Activated CD8-positive, alpha-beta memory T cell treated with anti-CD3 and anti-CD28 coated beads for 24 hours (primary cell): Measurements from ENCODE around the gene TRPM2.

Source experiments
- DNase-seq: peaks from one replicate; pipeline ENCODE4 v3.0.0-alpha.2; 2020

Gene TRPM2

GRCh38 chr21:44322621-44323325 lies 30.6 kb upstream of the TRPM2 start:
- no peak for DNase-seq

GRCh38 chr21:44323591-44323990 lies 29.8 kb upstream of the TRPM2 start:
- no peak for DNase-seq

GRCh38 chr21:44324106-44324853 lies 29.1 kb upstream of the TRPM2 start:
- no peak for DNase-seq

- no peak for DNase-seq
These were observed 28.6 kb upstream of the TRPM2 start for GRCh38 chr21:44324854-44325107.

- no peak for DNase-seq
These were observed 27.8 kb upstream of the TRPM2 start for GRCh38 chr21:44325386-44326271.

- DNase-seq: no peak
These were observed 27.2 kb upstream of the TRPM2 start for GRCh38 chr21:44326272-44326647.

- DNase-seq: no peak
These were observed 26.5 kb upstream of the TRPM2 start for GRCh38 chr21:44326716-44327602.

GRCh38 chr21:44327603-44327974 lies 25.8 kb upstream of the TRPM2 start:
- no peak for DNase-seq

GRCh38 chr21:44328242-44328895 lies 25.1 kb upstream of the TRPM2 start:
- DNase-seq: no peak

GRCh38 chr21:44329086-44329889 lies 24.1 kb upstream of the TRPM2 start:
- DNase-seq: no peak

DNA sequence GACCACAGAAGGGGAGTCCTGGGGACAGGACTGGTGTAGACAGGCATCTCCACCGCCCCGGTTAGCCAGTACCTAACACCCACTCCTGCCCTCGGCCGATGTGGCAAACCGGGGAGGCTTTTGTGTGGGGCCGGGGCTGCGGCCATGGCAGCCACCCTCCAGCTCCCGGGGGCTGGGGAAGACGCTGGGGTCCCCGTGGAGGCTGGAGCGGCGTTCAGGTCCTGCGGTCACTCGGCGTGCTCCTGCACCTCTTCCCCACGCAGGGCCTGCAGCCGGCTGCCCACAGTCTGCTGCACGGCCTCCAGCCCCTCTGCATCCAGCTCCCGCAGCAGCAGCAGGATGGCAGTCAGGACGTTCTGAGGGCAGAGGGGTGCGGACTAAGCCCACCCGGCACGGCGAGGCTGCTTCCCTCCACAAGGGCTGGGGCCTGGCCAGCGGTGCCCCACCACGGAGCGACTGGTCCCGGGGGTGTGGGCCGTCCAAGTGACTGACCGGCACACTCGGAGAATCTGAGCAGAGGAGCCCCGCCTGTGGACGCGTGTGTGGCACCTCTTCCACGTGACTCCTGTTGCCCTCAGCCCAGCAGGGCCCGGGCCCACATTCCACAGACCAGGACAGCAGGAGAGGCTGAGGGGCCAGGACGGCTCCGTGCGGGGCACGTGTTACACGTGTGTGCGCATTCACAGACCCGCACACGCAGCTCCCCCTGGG lies 23.3 kb upstream of the TRPM2 start:
- DNase-seq: no peak

DNA sequence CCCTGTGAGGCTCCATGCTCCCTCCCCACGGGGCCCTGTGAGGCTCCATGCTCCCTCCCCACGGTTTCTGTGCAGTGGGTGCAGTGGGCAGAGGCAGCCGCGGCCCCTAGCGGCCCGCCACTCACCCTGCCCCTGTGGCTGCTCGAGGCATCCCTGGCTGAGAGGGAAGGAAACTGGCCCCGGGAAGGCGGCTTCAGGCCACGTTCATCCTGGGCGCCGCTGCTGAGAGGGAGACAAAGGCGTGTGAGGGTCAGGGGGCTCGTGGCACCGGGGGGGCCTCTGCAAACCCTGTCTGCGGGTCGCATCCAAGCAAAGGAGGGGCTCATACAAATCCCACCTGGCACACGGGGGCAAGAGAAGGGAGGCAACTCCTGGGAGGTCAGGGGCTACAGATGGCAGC lies 22.7 kb upstream of the TRPM2 start:
- no peak for DNase-seq

DNA sequence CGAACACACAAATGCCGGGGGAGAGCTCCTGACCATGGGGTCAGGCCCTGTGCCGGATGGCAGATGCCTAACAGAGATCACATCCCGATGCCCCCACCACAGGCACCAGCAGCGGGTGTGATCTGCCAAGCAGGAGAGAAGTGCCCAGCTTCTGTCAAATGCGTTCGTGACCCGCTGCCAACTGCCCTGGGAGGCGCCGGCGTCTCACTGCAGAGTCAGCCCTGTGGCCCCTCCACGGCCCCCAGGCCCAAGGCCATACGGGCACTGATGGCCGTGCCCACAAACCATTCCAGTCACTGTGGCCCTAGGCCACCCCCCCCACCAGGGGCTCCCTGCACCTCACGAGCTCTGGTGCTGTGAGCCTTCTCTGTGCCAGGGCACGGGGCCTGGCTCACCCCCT lies 22.2 kb upstream of the TRPM2 start:
- no peak for DNase-seq

DNA sequence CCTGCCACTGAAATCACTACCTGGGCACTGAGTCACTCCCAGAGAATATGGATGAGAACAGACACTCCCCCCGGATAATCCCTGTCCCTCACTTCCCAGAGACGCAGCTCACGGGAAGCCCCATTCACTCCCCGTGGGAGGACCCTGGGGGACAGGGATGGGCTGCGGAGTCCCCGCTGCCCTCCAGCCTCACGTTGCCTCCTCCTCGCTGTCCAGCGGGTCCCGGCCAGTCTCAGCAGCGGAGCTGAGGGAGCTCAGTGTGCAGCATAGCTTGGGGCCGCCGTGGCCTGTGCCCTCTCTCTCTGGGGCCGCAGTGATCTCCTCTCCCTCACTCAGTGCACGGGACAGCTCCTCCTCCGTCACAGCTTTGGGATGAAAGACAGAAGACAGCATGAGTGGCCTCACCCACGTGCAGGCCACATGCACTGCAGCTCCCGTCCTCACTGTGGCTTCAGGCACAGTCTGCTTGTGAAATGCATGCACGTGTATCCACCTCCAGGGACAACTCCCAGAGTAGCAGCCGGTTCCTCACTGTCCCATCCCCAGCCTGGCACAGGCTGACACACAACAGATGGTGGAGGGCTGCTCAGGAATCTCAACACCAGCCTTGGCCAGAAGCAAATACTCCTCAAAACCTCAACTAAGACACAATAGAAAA lies 21.6 kb upstream of the TRPM2 start:
- DNase-seq: no peak

- no peak for DNase-seq
These were observed 21.0 kb upstream of the TRPM2 start for GRCh38 chr21:44332383-44332782.

DNA sequence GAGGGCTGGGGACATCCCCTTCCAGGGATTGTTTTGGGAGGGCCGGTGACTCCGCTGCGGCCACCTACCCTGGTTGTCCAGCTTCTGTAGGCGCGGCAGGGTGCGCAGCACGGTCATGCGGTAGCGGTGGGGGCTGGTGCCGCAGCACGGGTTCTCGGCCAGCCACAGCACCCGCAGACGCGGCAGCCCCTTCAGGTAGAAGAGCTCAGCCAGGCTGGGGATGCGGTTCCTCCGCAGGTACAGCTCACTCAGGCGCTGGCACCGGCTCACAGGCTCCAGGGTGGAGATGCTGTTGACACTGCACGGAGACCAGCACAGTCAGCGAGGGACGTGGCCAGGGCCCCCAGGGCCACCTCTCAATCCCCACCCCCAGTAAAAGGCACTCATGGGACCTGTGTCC lies 20.5 kb upstream of the TRPM2 start:
- DNase-seq: no peak

- DNase-seq: no peak
These were observed 19.7 kb upstream of the TRPM2 start for GRCh38 chr21:44333509-44334328.

- DNase-seq: no peak
These were observed 18.9 kb upstream of the TRPM2 start for GRCh38 chr21:44334329-44335030.
